ENCODE measurements around the gene CACNA1C. TPM values are rescaled to one million over a fixed set of nuclear protein-coding genes. Genes with fewer than 3 reads are reported as not detected.

The CACNA1C gene
- total and polyA plus RNA-seq, 10 of the 15 experiments (the other 5 are each of a cell fraction or from before 2014, with no cell fraction given) = under 0.01 to 0.15 (median 0.09) TPM; not detected in 5

GRCh38 chr12:2686280-2686646, 633.5 kb downstream of the CACNA1C start:
- H3K4me1 ChIP-seq (ENCODE audit: control insufficient read depth, insufficient read depth, low read length) = no peaks in the 10 kb centered on the region
- H2AFZ ChIP-seq (ENCODE audit: control insufficient read depth, low read depth, low read length) = no peak overlapping the region
- no peaks in the 10 kb centered on the region for H3K9me3 ChIP-seq (replicated peaks; ENCODE audit: control insufficient read depth, insufficient read depth, low read length)
- DNase-seq (ENCODE audit: low read depth, low spot score) = no peak
- TF ChIP-seq NBN (IDR thresholded peaks at IDR 0.05) (no peak), IKZF2 (IDR thresholded peaks at IDR 0.05) (no peak), NR2C1 (IDR thresholded peaks at IDR 0.05) (no peak), MTA2 (IDR thresholded peaks at IDR 0.05; ENCODE audit: low read depth) (no peak), SREBF2 (IDR thresholded peaks at IDR 0.05; ENCODE audit: low read length) (no peak), BHLHE40 (IDR thresholded peaks at IDR 0.05; ENCODE audit: borderline replicate concordance in 1 of 2, low read depth in 2 of 2, low read length in 1 of 2) (no peak), MEF2B (IDR thresholded peaks at IDR 0.05; ENCODE audit: partially characterized antibody, poor library complexity, severe bottlenecking) (no peak), E4F1 (IDR thresholded peaks at IDR 0.05; ENCODE audit: borderline replicate concordance, partially characterized antibody) (no peak), TAF1 (IDR thresholded peaks at IDR 0.05; ENCODE audit: borderline replicate concordance, low read depth, low read length) (no peak), IRF5 (IDR thresholded peaks at IDR 0.05; ENCODE audit: borderline replicate concordance) (no peak), NRF1 (conservative IDR thresholded peaks at IDR 0.05; ENCODE audit: low read depth, low read length) (no peak), SMARCA5 (IDR thresholded peaks at IDR 0.05) (no peak), BACH1 (IDR thresholded peaks at IDR 0.05; ENCODE audit: borderline replicate concordance) (no peak), ESRRA (IDR thresholded peaks at IDR 0.05; ENCODE audit: low read length) (no peak), HCFC1 (IDR thresholded peaks at IDR 0.05; ENCODE audit: low read length) (no peak), MYB (IDR thresholded peaks at IDR 0.05; ENCODE audit: borderline replicate concordance, low read depth, low read length) (no peak), MLLT1 (IDR thresholded peaks at IDR 0.05) (no peak), MYC (IDR thresholded peaks at IDR 0.05; ENCODE audit: insufficient read depth, insufficient read length, insufficient replicate concordance, low read length, severe bottlenecking) (no peak), CREB1 (IDR thresholded peaks at IDR 0.05; ENCODE audit: low read depth) (no peak), NFYA (IDR thresholded peaks at IDR 0.05; ENCODE audit: borderline replicate concordance, low read depth, low read length) (no peak)
- SMC1A ChIA-PET (ENCODE audit: uncharacterized antibody, unreplicated experiment) = no interaction called here
- no peaks in the 10 kb centered on the region for H4K20me1 ChIP-seq (ENCODE audit: control insufficient read depth, insufficient read depth)
- ATAC-seq = no peak
- H3K9ac ChIP-seq (ENCODE audit: control insufficient read depth, insufficient read depth, low read length) = no peak overlapping the region
- no peaks in the 10 kb centered on the region for H3K36me3 ChIP-seq (ENCODE audit: control insufficient read depth in 2 of 2, insufficient read depth in 2 of 2, low read length in 1 of 2)
- POLR2A ChIA-PET = no interaction called here
- no TSS peak for BruUV-seq (replicated peaks)
- H3K27ac ChIP-seq (ENCODE audit: control insufficient read depth, insufficient read depth) = no peak overlapping the region
- WGBS (ENCODE audit: insufficient coverage, insufficient replicate concordance, low lambda C conversion rate, missing lambda C conversion rate) = 45% methylated on average over 5 of the region's 5 CpGs
- no peak for FAIRE-seq
- in situ Hi-C loops (cut with MboI) (no loop called here), intact Hi-C loops (cut with micrococcal nuclease; ENCODE audit: unreplicated experiment) (no loop called here)
- H3K79me2 ChIP-seq (ENCODE audit: control insufficient read depth, insufficient read depth, low read length) = no peaks in the 10 kb centered on the region
- RAD21 ChIA-PET (ENCODE audit: unreplicated experiment) = no interaction called here
- H3K27me3 ChIP-seq (replicated peaks in 1 of 2; ENCODE audit: control insufficient read depth in 2 of 2, insufficient read depth in 2 of 2, low read length in 1 of 2) = peaks cover 3 to 5% of the 10 kb centered on the region in 2 experiments; a peak in 2 of 4 replicates
- no peak overlapping the region for H3K4me2 ChIP-seq (ENCODE audit: control insufficient read depth, insufficient read depth)
- CTCF ChIA-PET = no interaction called here
- H3K4me3 ChIP-seq = no peak overlapping the region

All from GM12878 (cell line).